HG03521 (cell line): Measurements from ENCODE around the gene PYROXD2.

ENCODE experiments used
- ATAC-seq: cut with Tn5 transposase; IDR thresholded peaks from one replicate; pipeline ENCODE4 v1.9.1; 2021; ENCODE audit warnings: mild to moderate bottlenecking, moderate library complexity; ENCODE audit not compliant: unreplicated experiment

The PYROXD2 gene

DNA sequence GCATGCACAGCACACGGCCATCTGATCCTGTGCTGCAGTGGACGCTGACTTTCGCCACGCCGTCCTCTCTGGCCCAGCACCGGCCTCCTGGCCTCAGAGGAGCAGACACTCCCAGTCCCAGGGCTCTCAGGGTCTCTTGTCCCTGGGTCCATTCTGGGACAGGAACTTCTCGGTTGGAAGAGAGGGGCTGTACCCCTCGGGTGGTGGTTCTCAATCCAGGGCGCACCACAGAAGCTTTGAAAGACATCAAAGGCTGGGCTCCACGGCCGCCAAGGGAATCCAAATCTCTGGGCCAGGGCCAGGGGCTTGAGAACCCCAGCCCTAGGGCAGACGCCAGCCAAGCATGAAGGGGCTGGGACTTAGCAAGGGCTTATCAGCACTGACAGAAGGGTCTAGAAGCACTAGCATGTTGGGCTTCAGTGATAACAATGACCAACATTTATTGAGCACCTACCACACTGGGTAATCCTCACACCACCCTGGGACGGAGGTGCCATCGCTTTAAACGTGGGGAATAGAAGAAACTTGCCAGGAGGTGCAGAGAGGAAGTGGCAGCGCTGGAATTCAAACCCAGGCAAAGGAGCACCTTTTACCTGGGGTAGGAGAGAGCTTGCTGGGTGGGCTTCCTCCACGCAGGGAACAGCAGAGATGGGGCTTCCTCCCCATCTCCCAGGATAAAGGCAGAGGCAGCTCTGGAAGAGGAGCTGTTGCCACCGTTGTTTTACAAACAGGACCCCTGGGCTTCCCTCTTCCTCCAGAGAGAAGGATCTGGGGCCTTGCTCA, 1.8 kb upstream of the PYROXD2 start:
- no peak for ATAC-seq

GRCh38 chr10:98415731-98416119, 743 bp upstream of the PYROXD2 start:
- ATAC-seq: no peak

GRCh38 chr10:98414578-98414931, 427 bp downstream of the PYROXD2 start:
- no peak for ATAC-seq

- no peak for ATAC-seq
These were observed 3.2 kb downstream of the PYROXD2 start for GRCh38 chr10:98411768-98412167.

DNA sequence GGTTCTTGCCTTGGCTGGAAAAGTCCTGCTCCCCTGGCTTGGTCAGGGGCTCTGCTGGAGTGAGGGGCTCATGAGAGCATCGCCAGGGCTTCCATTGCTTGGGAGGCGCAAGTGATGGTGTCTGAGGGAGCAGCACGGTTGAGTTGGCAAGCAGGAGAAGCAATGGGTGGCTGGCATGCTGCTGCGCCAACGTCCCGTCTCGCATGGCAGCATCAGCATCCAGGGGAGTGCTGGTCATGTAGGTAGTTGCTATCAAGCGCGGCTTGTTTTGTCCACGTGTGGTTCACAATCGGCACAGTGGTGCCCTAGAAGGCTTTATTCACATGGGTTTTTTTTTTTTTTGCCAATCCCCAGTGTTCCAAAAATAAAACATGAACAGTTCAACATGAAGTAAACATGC, 3.8 kb downstream of the PYROXD2 start:
- ATAC-seq: no peak

GRCh38 chr10:98410759-98411158, 4.2 kb downstream of the PYROXD2 start:
- no peak for ATAC-seq

- no peak for ATAC-seq
These were observed 4.7 kb downstream of the PYROXD2 start for GRCh38 chr10:98410135-98410743.

- ATAC-seq: peak; percentile 55
These were observed 6.2 kb downstream of the PYROXD2 start for GRCh38 chr10:98408799-98409198.

- no peak for ATAC-seq
These were observed 7.2 kb downstream of the PYROXD2 start for GRCh38 chr10:98407744-98408241.

DNA sequence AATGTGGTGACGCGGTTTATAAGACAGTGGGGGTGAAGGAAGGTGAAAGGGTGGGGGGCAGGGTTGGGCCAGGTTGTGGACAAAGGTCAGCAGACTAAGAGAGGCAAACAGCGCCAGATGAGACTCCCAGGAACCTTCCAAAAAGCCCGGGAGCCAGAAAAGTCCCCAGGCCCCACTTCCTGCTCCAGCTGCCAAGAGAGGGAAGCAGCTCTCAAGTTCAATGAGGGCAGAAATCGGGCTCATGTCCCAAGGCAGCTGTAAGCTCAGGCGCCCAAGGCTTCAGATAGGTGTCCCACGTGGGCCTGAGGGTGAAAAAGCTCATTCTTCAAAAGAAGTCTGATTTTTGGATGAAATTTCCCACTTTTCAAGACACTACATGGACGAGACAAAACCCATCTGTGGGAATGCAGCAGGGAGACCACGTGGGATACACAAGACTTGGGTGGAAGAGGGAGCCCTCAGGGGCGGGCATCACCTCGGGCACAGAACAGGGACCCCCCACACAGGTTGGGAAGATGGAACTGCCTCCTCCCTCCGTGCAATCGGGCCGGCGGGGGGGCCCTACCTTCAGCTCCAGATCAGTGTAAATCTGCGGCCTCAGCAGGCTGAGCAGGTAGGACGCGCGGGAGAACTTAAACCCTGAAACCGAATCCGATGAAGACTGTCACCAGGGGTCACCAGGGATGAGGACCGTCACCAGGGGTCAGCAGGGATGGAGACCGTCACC, 7.8 kb downstream of the PYROXD2 start:
- no peak for ATAC-seq

DNA sequence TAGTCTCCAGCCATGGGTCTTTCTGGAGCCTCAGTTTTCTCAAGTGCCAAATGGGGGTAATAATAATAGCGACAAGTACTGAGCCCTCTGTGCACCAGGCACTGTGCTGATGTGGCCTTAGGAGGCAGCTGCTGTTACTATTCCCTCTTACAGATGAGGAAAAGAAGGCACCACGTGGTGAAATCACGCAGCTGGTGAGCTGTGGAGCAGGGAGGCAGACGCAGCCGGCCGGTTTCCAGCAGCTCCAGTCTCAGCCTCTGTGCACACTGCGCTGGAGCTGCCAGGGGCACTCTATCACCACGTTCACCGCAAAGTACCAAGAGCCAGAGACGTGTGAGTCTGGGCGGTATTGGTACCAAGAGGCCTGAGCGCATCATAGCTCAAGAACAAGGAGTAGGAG, 9.6 kb downstream of the PYROXD2 start:
- no peak for ATAC-seq

DNA sequence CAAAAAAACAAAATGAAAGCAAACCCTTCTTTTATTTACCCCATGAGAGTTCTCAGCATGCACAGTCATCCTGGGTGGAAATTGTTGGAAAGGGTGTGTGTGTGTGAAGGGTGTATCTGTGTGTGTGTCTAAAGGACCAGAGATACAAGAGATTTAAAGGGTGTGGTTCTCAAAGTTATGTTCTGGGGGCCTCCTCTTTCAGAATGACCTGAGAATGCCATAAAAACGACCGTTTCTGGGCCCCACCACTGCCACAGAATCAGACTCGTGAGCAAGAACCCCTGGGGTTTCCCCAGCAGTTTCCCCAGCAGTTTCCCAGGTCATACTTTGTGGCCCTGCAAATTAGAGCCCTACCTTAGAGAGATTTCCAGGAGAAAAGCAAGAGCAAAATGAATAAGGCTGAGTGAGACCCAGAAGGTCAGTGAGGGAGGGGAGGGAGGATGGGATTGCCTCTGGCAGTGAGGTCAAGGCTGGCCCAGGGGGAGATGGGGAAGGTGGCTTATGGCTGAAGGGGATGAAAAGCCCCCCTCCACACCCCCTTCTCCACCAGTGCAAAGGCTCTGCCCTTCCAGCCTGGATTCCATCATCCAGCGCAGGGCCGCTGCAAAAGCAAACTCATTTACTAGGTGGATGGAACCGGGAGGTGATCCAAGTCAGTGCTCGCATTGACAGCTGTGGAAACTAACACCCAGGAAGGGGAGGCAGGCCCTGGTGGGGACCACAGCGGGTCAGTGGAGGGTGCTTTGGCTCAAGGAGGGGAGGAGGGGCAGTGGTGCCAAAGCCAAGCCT, 10.2 kb downstream of the PYROXD2 start:
- ATAC-seq: no peak

DNA sequence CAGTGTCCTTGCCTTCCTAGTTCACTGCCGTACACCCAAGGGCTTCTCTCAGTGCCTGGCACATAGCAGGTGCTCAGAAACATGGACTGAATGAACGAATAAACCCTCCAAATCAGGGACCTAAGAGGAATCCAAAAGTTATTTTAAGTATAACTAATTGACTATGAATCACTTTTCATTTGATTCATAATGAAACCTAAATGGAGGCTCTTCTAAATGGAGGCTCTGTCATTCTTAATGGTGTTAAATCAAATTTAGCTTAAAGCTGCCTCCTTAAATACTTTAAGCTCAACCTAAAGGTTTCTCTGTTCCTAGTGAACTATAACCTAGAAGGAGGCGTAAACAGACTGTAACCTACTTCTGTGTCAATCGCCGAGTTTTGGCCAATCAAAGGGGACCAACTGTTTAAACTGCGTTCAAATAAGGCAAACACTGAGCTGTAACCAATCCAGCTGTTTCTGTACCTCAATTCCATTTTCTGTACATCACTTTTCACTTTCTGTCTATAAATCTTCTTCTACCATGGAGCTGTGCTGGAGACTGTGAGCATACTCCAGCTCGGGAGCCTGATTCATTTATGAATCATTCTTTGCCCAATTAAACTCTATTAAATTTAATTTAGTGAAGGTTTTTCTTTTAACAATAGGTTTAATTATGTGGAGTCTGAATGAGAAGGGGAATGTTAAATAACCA, 11.0 kb downstream of the PYROXD2 start:
- peak; percentile 55 for ATAC-seq

- no peak for ATAC-seq
These were observed 11.9 kb downstream of the PYROXD2 start for GRCh38 chr10:98402931-98403718.

DNA sequence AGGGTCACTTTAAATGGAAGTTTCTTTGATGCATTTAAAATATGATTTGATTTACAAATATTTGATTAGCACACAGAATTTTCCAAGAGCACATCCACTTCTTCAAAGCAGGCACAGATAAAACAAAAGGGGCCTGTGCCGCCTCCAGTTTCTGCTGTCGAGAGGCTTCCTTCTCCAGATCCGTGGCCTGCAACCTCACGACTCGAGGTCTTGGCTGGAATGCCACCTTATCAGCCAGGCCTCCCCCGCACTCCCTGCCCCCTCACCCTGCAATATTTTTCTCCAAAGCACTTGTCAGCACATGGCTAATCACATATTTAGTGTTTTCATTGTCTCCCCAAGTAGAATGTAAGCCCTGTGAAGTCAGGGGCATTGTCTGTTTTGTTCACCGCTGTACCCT, 12.5 kb downstream of the PYROXD2 start:
- ATAC-seq: no peak

- ATAC-seq: no peak
These were observed 14.5 kb downstream of the PYROXD2 start for GRCh38 chr10:98400482-98400881.

DNA sequence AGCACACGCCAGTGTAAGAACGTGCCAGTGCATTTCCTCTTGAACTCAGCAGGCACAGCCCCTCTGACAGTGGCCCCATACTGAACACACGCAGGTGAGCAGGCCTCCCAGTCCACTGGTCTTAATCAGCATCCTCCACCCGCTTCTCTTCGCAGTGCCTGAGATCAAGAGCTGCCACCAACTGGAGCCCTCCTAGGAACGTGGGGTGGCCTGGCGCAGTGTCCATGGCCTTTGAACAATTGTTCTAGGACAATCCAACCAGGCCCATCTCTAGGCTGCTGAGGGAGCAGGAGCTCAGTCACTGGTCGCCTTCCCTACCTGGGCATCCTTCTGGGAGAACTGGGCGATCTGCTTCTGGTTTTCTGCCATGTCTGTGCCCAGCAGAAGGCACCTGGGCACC, 15.2 kb downstream of the PYROXD2 start:
- ATAC-seq: no peak

DNA sequence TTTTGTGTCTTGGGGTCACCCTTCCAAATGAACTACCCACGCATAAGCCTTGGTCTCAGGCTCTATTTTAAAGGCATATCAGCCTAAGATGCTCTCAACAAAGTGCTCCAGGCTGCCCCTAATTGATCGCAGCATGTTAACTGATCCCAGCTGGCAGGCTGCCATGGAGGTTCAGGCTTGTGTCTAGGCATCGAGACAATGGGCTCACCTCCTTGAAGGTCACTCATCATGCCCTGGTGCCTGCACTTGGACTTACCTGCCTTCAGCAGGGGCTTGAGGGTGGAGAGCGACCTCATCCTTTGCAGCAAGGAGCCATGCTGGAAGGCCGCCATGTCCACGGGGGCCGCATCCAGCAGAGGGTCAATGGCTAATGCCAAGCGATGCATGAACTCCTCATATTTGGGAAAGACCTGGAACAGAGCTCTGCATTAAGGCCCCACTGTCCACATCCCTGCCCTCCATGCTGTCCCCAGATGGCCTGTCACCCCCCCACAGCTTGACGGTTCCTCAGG, 17.8 kb downstream of the PYROXD2 start:
- ATAC-seq: no peak
